ENCODE data around the gene ZHX3.

GRCh38 chr20:41360831-41361756, 43.6 kb upstream of the ZHX3 start:
- TF ChIP-seq CTCF (IDR thresholded peaks at IDR 0.05) (no peak), EZH2 (IDR thresholded peaks at IDR 0.05; ENCODE audit: borderline replicate concordance, insufficient read depth, low read depth, low read length, poor library complexity, severe bottlenecking) (no peak)

All from B cell (primary cell).